Measurements from ENCODE around the gene CELF2. TPM values are rescaled to one million over a fixed set of nuclear protein-coding genes. Genes with fewer than 3 reads are reported as not detected.

The CELF2 gene
- total RNA-seq, 4 donors from 2014 or later, result 30.0 to 56.6 (median 43.3) TPM

DNA sequence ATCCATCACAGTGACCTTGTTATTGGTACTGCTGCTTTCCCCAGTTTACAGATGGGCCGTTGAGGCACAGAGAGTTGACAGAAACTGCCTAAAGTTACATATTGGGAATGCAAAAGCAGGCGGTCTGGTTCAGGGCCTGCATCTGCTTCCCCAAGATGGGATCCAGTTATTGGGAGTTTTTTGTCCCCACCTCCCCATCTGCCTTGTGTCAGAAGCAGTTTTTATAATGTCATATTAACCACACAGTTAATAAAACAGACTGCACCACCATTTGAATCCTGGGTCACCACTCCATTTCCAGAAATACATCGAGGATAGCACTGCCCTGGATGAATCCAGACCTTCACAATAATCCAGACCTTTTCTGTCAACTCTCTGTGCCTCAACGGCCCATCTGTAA, 67.9 kb downstream of the CELF2 start:
- H3K27ac ChIP-seq, result no peak overlapping the region
- H3K4me1 ChIP-seq, result peaks cover 11 to 12% of the 10 kb centered on the region in 2 donors
- H3K27me3 ChIP-seq, result no peaks in the 10 kb centered on the region
- in situ Hi-C loops (cut with MboI; ENCODE audit: low sequenced_read_pairs in 4 of 4) (no loop called here), intact Hi-C loops (cut with DNase I; ENCODE audit: low total_unique reads) (no loop called here)
- TF ChIP-seq POLR2A (IDR thresholded peaks at IDR 0.05) (no peak), CTCF (IDR thresholded peaks at IDR 0.05 in 4 of 5, conservative IDR thresholded peaks at IDR 0.05 in 1 of 5) (no peak)
- no peak for ATAC-seq
- H3K9me3 ChIP-seq, result no peaks in the 10 kb centered on the region
- H3K36me3 ChIP-seq, result no peaks in the 10 kb centered on the region
- no peak overlapping the region for H3K4me3 ChIP-seq
- no peak for DNase-seq

DNA sequence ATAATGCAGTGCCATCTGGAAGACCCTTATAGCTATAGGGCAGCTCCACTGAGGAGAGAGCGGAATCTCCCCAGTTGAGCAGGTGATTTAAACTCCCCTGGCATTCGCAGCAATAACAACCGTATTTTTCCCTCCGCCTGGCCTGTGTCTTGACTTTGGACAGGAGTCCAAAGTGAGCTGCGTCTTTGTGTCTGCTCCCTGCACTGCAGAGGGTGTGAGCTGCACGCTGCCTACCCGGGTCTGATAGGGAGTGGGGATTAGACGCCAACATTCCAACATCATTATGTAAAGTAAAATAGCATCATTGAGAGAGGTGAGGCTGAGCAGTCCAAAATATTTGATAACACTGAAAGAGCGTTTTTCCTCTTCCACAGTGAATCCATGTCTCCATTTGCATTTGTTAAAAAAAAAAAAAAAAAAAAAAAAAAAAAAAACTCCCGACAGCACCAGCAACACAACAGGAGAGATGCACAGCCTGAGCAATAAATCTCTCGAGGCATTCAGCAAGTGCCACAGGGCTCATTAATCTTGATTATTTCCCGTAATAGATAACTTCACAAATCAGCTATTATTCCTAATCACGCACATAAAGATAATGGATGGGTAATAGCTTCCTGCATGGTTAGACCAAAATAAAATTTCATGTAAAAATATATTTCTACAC, 68.6 kb downstream of the CELF2 start:
- Histone ChIP-seq H3K27me3 (no peaks in the 10 kb centered on the region), H3K4me1 (peaks cover 8% of the 10 kb centered on the region in 2 donors), H3K9me3 (no peaks in the 10 kb centered on the region), H3K27ac (no peak overlapping the region), H3K4me3 (no peak overlapping the region), H3K36me3 (no peaks in the 10 kb centered on the region)
- in situ Hi-C loops (cut with MboI; ENCODE audit: low sequenced_read_pairs in 4 of 4), result no loop called here
- intact Hi-C loops (cut with DNase I; ENCODE audit: low total_unique reads), result no loop called here
- TF ChIP-seq CTCF (IDR thresholded peaks at IDR 0.05 in 4 of 5, conservative IDR thresholded peaks at IDR 0.05 in 1 of 5) (no peak), POLR2A (IDR thresholded peaks at IDR 0.05) (no peak)
- ATAC-seq (no peak), DNase-seq (no peak)

- H3K4me3 ChIP-seq, result no peak overlapping the region
- H3K27ac ChIP-seq, result no peak overlapping the region
- H3K4me1 ChIP-seq, result peaks cover 2 to 8% of the 10 kb centered on the region in 2 donors
- H3K27me3 ChIP-seq, result no peaks in the 10 kb centered on the region
- in situ Hi-C loops (cut with MboI; ENCODE audit: low sequenced_read_pairs in 4 of 4), result no loop called here
- H3K9me3 ChIP-seq, result no peaks in the 10 kb centered on the region
- no peak for TF ChIP-seq POLR2A (IDR thresholded peaks at IDR 0.05)
- DNase-seq (no peak), ATAC-seq (no peak)
- H3K36me3 ChIP-seq, result no peaks in the 10 kb centered on the region
- intact Hi-C loops (cut with DNase I; ENCODE audit: low total_unique reads), result no loop called here
Observed at GRCh38 chr10:11087372-11087771, 69.7 kb downstream of the CELF2 start.

DNA sequence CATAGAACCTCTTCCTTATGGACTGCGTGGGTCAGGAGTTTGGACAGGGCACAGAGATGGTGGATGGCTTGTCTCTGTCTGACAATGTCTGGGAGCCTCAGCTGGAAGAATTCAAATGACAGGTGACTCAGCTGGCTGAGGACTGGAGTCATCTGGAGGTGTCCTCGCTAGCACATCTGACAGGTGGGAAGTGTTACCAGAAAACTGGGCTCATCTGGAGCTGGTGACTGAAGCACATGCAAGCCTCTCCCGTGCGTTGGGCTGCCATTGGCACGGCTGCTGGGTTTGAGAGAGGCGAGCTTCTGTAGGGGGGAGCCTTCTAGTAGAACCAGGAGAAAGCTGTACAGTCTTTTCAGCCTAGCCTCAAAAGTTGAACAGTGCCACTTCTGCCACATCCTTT, 71.0 kb downstream of the CELF2 start:
- in situ Hi-C loops (cut with MboI; ENCODE audit: low sequenced_read_pairs in 4 of 4) (no loop called here), intact Hi-C loops (cut with DNase I; ENCODE audit: low total_unique reads) (no loop called here)
- H3K4me3 ChIP-seq, result no peak overlapping the region
- no peak for DNase-seq
- ATAC-seq, result peak in 1 of 2 donors; percentile 36
- H3K27ac ChIP-seq, result no peak overlapping the region
- TF ChIP-seq CTCF (IDR thresholded peaks at IDR 0.05 in 4 of 5, conservative IDR thresholded peaks at IDR 0.05 in 1 of 5), result no peak
- no peak for TF ChIP-seq POLR2A (IDR thresholded peaks at IDR 0.05)
- H3K36me3 ChIP-seq, result no peaks in the 10 kb centered on the region
- no peaks in the 10 kb centered on the region for H3K27me3 ChIP-seq
- no peaks in the 10 kb centered on the region for H3K9me3 ChIP-seq
- peaks cover 0 to 2% of the 10 kb centered on the region in 2 donors for H3K4me1 ChIP-seq

GRCh38 chr10:11089272-11089671, 71.6 kb downstream of the CELF2 start:
- H3K9me3 ChIP-seq, result no peaks in the 10 kb centered on the region
- TF ChIP-seq CTCF (IDR thresholded peaks at IDR 0.05 in 4 of 5, conservative IDR thresholded peaks at IDR 0.05 in 1 of 5) (no peak), POLR2A (IDR thresholded peaks at IDR 0.05) (no peak)
- H3K36me3 ChIP-seq, result no peaks in the 10 kb centered on the region
- H3K4me3 ChIP-seq, result no peak overlapping the region
- DNase-seq, result no peak
- in situ Hi-C loops (cut with MboI; ENCODE audit: low sequenced_read_pairs in 4 of 4), result no loop called here
- H3K4me1 ChIP-seq, result peaks cover 0 to 2% of the 10 kb centered on the region in 2 donors
- H3K27ac ChIP-seq, result no peak overlapping the region
- no peaks in the 10 kb centered on the region for H3K27me3 ChIP-seq
- ATAC-seq, result no peak
- intact Hi-C loops (cut with DNase I; ENCODE audit: low total_unique reads), result no loop called here
